T follicular helper cell (primary cell): Measurements from ENCODE around the gene BRIP1.
A peak's percentile ranks its signal among the peaks of the same experiment; 100 is the strongest.

Experiments
- DNase-seq: peaks from one replicate; pipeline ENCODE4 v3.0.0-alpha.2; 2020; ENCODE audit warnings: low read depth

The BRIP1 gene

DNA sequence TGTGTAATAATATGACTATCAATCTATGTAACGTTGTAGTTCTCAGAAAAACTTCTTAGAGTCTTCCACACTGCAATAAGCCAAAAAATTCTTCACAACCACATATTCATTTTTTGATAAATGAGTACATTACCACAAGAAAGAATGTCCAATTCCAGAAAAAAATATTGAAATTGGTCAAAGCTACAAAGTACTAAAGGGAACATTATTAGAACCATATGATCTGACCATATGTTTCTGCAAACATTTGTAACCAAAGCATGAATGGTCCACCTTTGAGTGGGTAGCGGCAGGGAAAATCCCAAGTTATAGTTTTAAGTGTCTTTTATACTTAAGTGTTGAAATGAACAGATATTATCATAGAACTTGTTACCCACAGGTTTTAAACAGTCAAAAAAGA, 200.6 kb downstream of the BRIP1 start:
- DNase-seq = no peak

DNA sequence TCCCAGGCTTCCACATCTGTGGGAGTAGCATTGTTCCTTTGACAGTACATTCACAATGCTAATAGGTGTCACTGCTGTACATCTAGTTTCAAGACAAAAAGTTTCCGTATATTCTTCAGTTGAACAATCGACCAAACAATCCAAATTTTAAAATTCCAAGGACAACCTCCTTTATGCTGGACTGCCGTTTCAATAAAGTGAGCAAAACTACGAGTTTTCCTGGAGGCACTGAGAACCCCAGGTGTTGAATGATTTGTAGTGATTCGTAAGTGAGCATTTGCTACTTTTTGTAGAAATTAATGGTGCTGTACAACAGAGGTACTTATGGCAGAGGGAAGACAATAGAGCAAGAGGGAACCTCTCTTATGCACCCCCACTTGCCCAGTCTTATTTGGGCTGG, 201.1 kb downstream of the BRIP1 start:
- DNase-seq = no peak

DNA sequence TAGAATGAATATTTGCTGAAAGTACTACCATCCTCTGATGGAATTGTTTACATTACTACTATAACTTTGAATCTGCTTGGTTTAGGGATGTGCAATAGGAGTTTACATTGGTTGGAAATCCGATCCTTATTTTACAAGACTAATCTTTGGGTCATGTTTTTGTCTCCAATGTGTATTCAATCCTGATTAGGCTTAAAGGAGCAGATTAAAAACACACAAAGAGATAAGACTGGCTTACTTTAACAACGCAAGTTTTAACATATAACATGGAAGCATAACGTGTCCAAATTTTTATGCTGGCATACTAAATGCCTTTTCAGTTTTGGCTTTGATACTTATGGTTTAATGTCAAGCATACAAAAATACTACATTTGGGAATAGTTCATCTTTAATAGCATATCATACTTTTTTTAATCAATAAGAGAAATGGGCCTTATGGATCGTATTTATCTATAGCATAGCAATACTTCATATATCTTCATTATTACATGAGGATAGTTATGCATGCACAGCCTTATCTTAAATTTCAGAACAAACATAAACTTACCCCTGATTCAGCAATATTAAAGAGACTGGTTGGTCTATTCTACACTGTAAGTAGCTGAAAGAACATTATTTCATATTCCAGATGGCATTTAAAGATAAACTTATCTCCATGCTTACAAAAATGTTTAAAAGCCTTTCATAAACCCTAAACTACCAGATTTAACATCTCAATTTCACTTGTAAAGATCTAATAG, 202.4 kb downstream of the BRIP1 start:
- no peak for DNase-seq

DNA sequence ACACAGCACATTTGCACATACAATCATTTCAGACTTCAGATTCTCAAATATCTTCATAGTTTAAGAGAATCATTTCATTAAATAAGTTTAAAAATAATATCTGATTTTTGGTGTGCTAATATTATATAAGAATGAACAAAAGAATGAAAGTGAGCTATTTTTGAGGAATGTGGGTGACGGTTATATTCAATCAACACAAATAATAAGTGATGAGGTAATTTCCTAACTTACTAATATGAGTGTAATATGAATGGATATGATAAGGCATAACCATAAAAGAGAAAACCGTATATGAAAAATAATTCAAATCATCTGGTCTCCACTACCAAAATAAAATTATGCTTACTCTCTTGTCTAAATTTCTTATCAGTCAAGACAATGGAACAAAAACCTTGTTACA, 203.9 kb downstream of the BRIP1 start:
- DNase-seq = no peak

DNA sequence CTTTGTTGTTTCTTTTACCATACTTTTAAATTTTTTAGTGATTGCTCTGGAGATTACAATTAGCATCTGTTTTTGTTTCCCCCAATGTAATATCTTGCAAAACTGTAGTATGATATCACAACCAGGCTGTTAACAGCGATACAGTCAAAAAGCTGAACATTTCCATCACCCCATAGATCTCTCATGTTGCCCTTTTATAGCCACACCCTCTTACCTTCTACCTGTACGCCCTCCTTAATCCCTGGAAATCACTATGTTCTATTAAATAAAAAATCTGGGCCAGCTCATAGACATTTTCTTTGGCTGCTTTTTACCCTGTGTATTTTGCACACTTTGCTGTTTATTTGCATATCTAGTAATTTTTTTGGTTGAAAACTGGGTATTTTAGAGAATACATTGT, 205.1 kb downstream of the BRIP1 start:
- DNase-seq = no peak

DNA sequence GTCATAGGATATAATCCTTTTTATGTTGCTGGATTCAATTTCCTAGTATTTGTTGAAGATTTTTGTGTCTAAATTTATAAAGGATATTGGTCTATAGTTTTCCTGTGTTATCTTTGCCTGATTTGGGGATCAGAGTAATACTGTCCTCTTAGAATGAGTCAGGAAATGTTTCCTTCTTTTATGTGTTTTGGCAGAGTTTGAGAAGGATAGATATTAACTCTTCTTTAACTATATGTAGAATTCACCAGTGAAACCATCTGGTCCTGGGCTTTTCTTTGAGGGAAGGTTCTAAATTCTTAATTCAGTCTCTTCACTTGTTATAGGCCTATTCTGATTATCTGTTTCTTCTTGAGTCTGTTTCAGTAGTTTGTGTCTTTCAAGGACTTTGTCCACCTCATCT, 206.0 kb downstream of the BRIP1 start:
- DNase-seq = no peak

DNA sequence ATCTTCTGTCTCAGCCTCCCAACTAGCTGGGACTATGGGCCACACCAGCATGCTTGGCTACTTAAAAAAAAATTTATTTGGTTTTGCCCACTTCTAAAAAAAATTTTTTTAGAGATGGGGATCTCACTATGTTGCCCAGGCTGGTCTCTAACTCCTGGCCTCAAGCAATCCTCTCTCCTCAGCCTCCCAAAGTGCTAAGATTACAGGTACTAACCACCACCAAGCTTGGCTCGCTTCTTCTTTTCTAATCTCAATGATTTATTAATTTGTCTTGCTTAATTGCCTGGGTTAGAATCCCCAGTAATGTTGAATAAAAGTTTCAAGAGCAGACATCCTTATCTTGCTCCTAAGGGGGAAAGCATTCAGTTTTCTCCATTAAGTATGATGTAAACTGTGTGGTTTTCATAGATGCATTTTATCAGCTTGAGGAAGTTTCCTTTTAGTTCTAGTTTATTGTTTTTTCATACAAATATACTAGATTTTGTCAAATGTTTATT, 206.6 kb downstream of the BRIP1 start:
- DNase-seq = no peak

DNA sequence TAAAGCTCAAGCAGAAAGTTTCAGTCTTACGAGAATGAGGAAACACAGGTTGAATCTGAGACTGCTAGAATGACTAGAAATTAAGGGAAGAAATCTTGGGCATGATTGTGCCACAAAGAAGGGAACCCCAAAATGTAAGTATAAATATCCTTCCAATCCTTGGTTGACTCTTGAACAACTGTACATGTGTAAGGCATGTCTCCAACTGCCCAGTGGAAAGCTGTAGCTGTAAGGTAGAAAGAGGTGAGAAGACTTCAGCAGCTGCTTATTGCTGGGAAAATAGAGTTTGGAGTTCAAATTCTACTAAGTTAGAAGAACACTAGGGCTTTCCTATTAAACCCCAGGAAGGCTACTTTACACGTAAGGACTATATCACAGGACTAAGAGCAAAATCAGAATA, 212.6 kb downstream of the BRIP1 start:
- DNase-seq = no peak

DNA sequence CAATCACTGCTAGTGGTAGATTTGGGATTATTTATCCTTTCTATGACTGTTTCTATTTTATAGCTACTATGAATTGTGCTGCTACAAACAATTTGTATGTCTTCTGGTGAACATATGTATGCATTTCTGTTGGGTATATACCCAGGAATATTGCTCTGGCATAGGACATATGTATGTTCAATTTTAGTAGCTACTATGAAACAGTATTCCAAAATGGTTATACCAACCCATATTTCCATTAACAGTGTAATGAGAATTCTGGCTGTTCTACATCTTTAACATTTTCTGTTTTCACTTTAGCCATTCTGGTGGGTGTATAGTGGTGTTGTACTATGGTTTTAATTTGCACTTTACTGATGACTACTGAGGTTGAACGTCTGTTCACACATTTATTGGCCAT, 214.7 kb downstream of the BRIP1 start:
- no peak for DNase-seq

DNA sequence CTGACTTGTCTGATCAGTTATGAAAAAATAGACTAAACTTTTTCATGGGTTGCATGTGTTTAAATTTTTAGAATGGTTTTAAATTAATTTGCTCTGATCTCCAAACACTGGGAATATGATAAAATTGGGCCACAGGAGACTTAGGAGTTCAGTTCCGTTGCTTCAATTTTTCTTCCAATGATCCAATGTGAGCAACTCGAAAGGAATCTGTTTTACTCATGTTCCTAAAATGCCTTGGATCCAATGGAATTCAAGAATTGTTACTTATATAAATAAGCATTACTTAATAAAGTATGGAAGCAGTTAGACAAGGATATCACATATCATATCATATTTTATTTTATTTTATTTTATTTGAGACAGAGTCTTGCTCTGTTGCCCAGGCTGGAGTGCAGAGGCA, 216.3 kb downstream of the BRIP1 start:
- no peak for DNase-seq

DNA sequence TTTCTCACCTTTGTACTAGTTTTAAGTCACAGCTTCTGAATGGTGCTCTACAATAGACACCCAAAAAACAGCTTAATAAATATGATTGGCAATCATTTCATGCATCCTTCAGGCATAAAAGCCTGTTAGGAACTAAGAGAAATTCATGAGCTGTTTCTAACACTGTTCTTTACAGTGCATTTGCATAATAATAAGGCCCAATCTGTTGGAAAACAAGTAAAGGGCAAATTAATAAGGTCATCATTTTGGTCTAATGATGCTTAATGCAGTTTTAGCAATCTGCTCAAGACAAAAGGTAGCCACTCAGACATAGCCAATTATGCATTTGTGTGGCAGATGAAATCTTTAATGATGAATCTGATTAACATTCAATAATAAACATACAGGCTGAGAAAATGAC, 216.8 kb downstream of the BRIP1 start:
- DNase-seq = no peak

DNA sequence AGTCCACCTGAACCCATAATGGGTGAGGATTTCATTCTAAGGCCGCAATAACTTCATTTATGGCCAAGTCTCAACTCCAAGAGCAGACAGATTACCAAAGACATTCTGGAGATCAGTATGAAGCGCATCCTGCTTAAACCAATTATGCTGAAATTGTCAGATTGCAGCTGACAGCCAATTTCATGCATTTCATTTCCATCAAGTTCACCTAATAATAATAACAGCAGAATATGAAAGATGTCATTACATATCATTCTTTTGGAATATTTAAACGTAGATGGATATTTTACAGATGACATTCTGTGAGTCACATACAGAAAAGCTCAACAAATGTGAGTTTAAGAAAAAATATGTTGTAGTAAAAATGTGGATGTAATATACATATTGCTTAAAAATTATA, 217.4 kb downstream of the BRIP1 start:
- DNase-seq = no peak

DNA sequence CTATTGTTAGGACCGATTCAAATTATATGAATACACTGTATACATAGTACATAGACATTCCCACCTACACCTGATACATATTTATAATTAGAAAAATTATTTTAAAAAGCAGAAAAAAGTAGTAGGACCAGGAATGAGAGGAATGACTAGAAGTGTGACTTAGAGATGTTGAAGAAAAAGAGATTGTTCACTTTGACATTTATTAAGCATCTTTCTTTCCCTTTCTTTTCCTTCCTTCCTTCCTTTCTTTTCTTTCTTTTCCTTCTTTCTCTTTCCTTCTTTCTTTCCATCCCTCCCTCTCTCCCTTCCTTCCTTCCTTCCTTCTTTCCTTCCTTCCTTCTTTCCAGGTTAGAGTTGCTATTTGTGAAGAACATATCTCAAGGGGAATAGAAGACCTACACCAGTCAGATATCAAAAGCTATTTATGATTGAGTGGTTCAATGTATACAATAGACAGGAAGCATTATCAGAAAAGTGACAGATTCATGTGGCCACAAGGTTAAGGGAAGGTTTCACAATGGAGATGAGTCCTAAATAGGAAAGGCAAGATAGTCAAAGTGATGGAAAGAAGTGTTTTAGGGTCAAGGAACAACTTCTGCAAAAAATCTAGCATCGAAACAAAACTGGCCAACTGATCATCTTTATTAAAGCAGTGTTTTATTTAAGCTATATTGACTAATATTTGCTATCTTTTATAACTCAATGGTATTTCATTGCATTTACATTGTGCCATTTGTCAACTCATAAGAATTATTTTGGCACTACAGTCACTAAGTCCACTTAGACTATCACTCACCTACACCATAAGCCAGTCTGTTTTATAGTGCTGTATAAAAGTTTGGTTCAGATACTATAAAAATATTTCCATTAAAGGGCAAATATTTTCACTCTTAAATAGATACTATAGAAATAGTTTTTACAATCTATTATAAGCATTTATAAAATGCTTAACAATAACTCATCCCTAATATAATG, 218.2 kb downstream of the BRIP1 start:
- DNase-seq = no peak

DNA sequence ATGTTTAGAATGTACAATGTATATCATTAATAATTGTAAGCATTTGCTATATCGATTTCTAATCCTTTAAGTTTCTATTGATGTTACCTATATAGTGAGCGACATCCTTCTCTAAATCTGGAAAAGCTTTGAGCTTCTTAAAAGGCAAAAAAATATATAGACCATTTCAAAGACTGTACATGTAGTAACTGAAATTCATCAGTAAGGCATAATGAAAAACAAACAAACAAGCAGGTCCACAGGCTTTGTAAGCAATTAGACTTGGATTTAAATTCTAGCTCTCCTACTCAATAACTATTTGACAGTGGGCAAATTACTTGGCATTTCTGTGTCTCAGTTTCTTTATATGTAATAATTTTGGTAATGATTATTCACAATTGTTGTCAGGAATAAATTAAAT, 220.6 kb downstream of the BRIP1 start:
- no peak for DNase-seq

DNA sequence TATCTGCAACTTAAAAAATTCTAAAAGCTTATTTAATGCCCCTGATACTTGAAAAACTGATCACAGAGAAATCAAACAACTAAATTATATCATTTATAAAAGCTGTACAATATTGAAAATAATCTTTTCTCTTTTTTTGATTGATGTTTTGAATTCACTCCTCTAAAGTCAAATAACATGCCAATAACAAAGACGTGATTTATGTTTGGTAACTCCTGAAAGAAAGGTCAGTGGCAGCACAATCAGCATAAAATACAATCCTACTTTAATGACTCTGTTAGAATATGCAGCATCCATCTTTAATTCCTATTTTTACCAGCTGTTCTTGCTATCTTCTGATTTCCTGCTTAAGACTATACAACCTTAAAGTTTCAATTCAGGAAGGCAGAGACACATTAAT, 221.6 kb downstream of the BRIP1 start:
- no peak for DNase-seq

DNA sequence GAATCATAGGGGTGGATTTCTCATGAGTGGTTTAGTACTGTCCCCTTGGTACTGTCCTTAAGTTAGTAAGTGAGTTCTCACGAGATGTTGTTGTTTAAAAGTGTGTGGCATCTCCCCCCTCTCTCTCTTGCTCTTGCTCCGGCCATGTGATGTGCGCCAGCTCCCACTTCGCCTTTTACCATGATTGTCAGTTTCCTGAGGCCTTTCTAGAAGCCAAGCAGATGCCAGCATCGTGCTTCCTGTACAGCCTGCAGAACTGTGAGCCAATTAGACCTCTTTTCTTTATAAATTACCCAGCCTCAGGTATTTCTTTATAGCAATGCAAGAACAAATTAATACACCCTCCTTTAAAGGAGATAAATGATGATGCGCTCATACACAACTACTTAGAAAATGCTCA, 222.2 kb downstream of the BRIP1 start:
- no peak for DNase-seq

DNA sequence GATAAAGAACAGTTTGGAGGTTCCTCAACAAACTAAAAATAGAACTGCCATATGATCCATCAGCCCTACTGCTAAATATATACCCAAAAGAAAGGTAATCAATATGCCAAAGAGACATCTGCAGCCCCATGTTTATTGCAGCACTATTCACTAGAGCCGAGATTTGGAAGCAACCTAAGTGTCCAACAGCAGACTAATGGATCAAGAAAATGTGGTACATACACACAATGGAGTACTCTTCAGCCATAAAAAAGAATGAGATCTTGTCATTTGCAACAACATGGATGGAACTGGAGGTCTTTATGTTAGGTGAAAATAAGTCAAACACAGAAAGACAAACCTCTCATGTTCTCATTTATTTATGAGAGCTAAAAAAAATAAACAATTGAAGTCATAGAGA, 223.5 kb downstream of the BRIP1 start:
- no peak for DNase-seq

DNA sequence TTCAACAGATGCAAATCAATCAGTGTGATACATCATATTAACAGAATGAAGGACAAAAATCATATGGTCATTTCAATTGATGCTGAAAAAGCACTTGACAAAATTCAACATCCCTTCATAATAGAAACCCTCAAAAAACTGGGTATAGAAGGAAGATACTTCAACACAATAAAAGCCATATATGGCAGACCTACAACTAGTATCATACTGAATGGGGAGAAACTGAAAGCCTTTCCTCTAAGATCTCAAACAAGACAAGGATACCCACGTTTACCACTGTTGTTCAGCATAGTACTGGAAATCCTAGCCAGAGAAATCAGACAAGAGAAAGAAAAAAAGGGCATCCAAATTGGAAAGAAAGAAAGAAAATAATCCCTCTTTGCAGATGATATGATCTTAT, 225.2 kb downstream of the BRIP1 start:
- DNase-seq = no peak

DNA sequence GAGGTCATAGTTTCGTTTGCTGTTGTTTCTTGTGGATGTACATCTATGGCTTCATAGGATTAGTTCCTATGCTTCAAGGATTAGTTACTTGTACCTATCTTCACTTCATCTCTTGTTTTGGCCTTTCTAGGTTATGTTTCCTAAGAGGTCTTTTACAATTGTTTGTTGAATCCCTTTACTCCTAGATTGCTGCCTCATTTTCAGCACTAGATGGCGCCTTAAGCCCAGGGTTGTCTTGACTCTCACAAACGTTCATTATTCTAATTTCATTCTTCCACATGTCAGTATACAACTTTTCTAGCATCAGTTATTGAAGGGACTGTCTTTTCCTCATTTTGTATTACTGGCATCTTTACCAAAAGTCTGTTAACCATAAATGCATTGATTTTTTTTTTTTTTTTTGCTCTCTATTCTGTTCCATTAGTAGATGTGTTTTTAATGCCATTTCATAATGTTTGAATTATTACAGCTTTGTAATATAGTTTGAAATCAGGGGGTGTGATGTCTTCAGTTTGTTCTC, 227.4 kb downstream of the BRIP1 start:
- DNase-seq = peak; percentile 19

DNA sequence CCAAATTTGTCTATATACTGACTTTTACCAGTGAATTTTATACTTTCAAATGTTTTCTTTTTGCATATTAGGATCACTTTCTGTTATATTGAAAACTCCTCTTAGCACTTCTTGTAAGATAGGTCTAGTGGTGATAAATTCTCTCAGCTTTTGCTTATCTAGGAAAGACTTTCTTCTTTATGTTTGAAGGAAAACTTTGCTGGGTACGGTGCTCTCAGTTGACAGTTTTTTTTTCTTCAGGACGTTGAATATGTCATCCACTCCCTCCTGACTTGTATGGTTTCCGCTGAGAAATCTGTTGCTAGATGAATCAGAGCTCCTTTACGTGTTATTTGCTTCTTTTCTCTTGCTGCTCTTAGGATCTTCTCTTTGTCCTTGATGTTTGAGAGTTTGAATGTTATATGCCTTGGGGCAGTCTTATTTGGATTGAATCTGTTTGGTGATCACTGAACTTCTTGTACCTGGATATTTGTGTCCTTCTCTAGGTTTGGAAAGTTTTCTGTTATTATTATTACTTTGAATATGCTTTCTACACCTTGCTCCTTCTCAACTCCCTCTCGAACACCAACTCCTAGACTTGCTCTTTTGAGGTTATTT, 228.3 kb downstream of the BRIP1 start:
- DNase-seq = no peak

DNA sequence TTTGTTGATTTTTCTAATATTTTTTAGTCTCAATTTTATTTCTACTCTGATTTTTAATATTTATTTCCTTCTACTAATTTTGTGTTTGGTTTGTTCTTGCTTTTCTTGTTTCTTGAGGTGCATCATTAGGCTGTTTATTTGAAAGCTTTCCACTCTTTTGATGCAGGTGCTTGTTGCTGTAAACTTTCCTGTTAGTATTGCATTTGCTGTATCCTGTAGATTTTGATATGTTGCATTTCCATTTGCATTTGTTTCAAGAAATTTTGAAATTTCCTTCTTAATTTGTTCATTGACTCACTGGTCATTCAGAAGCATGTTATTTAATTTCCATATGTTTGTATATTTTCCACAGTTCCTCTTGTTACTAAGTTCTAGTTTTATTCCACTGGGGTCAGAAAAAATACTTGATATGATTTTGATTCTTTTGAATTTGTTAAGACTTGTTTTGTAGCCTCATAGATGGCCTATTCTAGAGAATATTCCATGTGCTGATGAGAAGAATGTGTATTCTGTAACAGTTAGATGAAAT, 229.3 kb downstream of the BRIP1 start:
- no peak for DNase-seq

DNA sequence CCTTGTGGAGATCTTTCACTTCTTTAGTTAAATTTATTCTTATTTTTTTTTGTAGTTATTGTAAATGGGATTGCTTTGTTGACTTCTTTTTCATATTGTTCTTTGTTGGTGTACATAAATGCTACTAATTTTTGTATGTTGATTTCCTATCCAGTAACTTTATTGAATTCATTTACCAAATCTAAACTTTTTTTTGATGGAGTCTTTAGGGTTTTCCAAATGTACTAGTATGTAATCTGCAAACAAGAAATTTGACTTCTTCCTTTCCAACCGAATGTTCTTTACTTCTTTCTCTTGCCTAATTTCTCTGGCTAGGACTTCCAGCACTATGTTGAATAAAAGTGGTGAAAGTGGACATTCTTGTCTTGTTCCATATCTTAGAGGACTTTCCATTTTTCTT, 230.5 kb downstream of the BRIP1 start:
- no peak for DNase-seq
